ENCODE results near the gene AQP1.

Gene AQP1

DNA sequence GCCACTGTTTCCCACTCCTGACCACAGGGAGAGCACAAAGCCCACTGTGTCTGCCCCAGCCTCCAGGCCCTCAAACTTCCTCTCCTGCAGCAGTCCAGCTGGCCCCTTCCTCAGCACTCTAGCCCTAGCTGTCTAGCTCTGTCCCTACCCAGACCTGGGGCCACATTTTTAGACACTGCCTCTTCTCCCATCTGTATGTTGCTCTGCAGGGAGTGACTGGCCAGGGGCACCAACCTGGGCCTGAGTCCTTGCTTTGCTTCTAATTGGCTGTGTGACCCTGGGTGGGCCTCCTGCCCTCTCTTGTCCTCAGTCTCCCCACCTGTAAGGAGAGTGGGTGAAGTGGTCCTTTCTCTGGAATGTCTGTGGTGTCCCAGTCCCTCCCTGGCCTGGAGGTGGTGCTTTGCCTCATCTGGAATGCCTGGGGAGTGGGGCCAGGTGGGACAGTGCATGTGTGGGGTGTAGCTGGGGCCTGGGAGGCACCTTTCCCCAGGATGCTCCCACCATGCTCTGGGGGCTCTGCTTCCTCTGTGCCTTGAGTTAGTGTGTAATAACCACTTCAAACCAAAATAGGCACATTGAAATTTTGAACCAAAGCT, 25.1 kb downstream of the AQP1 start:
- no peak for DNase-seq (ENCODE audit: low spot score)

DNA sequence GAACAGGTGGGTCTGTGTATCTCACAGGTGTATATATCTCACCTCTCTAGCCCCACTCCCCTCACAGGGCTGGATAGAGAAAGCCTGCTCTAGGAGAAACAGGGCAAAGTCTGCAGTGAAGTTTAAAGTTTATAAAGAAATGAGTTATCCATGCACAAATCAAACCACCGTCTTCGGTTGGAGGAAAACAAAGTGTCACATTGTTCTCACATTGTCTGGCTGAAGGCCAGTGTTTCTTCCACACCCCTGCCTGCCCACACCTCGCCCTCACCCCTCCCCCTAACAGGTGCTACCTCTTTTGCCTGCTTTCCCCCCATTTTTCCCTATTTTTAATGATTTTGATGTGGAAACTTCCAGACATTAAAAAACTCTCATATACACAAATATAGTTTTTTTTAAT, 25.8 kb downstream of the AQP1 start:
- DNase-seq (ENCODE audit: low spot score): no peak

DNA sequence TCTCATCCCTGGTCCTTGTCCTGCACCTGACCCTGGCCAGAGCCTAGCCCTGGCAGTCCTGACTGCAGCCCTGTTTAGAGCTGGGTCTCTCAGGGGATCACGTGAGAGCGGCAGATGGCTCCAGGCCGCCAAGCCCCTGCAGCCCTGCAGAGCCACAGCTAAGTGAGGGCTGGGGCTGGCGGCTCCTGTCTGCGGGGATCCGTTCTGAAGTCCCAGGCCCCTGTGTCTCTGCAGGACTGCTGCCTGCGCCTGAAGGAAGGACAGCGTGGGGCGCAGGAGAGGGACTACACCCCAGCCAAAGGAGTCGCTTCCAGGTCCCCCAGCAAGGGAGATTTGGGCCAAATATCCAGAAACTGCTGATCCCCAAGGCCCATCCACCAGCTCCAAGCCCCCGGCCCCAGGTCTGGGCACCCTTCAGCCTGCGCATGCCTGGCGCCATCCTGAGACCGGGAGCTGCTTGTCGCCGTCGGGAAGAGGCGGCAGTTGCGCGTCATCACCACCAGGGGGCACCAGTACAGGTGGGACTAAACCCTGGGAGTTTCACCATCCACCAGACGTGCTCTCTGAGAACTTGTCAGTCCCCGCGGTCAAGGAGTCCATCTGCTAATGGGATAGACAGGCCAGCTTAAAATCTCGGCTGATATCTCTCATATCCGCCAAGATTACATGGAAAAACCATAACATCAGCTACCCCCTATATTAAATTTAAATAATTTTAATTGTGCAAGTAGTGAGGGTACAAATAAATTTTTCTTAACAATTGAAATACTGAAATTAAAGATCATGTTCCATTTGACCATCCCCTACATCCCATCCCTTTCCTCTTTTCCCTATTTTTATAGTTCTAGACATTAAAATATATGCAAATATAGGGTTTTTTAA, 27.0 kb downstream of the AQP1 start:
- DNase-seq (ENCODE audit: low spot score): peak; percentile 55

GRCh38 chr7:30941582-30942323, 30.1 kb downstream of the AQP1 start:
- no peak for DNase-seq (ENCODE audit: low spot score)

- no peak for DNase-seq (ENCODE audit: low spot score)
Observed at GRCh38 chr7:30950197-30950596, 38.5 kb downstream of the AQP1 start.

DNA sequence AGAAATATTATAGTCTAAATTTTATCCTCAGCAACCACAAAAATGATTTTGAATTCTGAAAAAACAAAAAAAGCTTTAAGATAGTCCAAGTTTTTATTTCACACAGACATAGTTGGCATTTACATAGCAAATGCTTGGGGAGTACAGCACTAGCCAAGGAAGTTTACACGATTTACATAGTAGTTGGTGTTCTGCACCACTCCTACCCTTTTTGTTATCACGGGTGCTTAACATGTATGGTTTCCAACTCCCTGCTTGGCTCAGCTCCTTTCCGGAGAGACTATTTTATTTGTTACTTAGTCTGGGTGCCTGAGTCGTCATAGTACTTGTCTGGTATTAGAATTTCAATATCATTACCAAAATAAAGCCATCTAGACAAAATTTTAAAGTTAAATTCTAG, 43.3 kb downstream of the AQP1 start:
- no peak for DNase-seq (ENCODE audit: low spot score)

- DNase-seq (ENCODE audit: low spot score): no peak
Observed at GRCh38 chr7:30956704-30957103, 45.1 kb downstream of the AQP1 start.

- no peak for DNase-seq (ENCODE audit: low spot score)
Observed at GRCh38 chr7:30963842-30964241, 52.2 kb downstream of the AQP1 start, which contains the start of gene GHRHR. GHRHR (plus strand) TSS chr7:30963953; CDS start chr7:30964069, 116 bp downstream.

DNA sequence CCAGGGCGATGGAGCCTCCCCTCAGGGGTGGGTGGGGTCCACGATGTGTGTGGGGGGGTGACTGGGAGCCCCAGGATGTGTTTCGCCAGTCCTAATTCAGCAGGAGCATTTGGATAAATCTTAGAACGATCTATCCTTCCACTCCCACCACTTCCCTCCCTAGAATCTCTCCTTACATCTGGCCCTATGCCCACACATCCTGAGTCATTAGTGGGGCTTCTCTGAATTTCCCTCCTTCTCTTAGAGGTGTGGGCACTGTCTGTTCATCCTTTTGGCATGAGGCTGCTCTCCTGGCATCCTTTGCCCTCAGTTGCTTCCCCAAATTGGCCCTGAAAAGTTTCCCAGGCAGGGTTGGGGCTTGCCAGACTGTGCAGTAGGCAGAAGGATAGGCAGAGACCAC, 53.7 kb downstream of the AQP1 start:
- DNase-seq (ENCODE audit: low spot score): no peak

DNA sequence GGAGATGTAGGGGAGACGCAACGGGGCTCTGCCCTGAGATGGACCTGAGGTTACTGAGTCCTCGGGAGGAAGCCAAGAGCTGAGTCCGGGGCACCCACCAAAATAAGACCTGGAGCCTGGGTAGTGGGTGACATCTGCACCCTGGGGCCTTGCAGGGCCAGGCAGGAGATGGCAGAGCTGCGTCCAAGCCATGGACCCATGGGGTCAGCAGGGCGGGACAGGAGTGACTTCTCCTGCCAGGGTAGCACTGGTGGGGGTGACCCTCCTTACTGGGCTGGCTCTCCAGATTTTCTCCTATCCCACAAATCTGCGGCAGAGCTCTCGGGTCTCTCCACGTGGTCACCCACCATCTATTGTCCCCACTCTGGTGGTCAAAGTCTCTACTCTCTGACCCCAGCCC, 54.2 kb downstream of the AQP1 start:
- DNase-seq (ENCODE audit: low spot score): no peak

DNA sequence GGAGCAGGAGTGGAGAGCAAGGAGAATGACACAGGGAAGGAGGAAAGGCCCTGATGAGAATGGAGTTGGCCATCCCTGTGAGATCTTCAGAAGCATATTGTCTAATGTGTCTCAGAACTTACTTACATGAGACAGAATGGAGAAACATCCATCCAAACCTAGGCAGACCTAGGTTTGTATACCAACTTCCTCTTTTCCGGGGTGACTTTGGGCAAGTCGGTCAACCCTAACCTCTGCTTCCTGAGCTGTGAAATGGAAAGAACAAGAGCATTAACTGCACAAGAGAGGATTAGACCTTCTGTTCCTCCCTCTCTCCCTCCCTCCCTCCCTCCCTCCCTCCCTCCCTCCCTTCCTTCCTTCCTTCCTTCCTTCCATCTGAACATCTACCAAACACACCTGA, 56.6 kb downstream of the AQP1 start:
- DNase-seq (ENCODE audit: low spot score): no peak

GRCh38 chr7:30968747-30969603, 57.3 kb downstream of the AQP1 start:
- no peak for DNase-seq (ENCODE audit: low spot score)

GRCh38 chr7:30969604-30969970, 57.9 kb downstream of the AQP1 start:
- DNase-seq (ENCODE audit: low spot score): no peak

DNA sequence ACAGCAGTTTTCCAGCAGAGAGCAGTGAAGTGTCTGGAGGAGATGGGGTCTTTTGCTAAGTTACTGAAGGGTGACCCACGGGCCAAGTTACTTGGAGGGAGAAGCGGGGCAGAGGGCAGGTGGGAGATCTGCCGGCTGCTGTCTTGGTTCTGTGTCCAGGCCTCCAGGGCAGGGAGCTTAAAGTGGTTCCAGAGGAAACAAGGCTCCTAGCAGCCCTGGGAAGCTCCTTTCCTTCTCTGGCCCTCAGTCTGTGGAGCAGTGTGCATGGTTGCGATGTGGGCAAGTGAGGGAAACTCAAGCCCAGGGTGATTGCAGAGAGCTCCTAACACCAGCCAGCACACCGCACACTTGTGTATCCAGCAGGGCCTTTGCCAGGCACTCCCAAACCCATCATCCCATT, 58.4 kb downstream of the AQP1 start:
- DNase-seq (ENCODE audit: low spot score): no peak

DNA sequence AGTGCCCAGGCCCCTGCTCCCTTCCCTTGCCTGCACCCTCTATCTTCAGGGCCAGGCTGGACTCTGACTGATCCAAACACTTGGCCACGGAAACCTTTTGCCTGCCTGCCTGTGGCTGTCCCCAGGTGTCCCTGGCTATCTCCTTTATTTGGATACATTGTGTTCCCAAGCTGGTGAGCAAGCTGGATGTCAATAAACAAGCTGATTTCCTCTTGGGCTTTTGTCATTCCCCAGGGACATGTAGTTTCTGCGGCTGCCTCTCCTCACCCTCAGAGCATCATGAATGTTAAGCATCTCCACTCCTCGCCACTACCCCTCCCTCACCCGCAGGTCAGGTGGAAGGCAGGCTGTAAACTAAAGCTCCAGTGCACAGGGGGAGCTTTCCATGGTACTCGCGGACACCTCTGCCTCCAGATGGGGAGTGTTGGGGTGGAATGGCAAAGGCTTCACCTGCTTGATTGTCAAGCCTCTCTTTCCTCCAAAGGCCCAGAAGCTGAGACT, 59.0 kb downstream of the AQP1 start:
- no peak for DNase-seq (ENCODE audit: low spot score)

- no peak for DNase-seq (ENCODE audit: low spot score)
Observed at GRCh38 chr7:30971440-30971839, 59.8 kb downstream of the AQP1 start.

DNA sequence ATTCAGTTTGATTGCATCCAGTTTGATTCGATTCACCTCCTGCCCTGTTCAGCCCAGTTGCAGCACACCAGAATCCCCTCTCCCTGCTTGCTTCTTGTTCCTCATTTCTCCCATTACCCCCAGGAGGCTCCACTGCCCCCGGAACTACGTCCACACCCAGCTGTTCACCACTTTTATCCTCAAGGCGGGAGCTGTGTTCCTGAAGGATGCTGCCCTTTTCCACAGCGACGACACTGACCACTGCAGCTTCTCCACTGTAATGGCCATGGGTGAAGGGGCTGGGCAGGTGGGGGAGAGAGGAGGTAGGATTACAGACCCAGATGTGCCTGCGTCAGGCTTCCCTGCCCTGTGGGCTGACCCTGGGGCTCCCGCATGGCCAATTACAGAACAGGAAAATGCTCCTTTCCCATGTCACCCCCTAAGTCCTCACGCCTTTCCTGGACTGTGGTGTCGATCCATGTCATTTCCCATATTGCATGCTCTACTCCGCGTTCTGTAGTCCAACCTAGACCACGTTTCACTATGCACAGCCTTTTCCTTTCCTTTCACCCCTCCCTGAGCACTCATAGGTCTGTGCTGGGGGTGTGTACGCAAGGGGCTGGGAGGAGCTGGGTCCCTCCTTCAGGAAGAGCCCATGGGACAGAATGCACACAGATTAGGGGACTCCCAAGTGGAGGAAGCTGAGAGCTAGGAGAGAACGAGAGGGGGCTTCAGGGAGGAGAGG, 60.3 kb downstream of the AQP1 start:
- no peak for DNase-seq (ENCODE audit: low spot score)

DNA sequence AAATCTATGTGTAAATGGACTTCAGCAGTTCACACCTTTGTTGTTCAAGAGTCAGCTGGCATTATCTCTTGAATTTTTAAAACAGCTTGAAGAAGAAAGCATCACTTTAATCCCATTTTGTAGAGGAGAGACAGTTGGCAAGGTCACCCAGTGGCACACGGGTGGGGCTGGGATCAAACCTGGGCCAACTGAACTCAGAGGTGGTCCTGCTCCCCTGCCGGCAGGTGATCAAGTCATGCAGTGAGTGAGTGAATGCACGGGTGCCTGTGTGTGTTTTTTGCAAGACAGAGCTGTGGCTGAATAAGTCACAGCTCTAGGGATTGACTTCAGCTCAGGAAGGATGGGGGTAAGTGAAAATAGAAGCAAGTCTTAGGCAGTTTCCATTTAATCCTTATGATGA, 61.6 kb downstream of the AQP1 start:
- DNase-seq (ENCODE audit: low spot score): no peak

DNA sequence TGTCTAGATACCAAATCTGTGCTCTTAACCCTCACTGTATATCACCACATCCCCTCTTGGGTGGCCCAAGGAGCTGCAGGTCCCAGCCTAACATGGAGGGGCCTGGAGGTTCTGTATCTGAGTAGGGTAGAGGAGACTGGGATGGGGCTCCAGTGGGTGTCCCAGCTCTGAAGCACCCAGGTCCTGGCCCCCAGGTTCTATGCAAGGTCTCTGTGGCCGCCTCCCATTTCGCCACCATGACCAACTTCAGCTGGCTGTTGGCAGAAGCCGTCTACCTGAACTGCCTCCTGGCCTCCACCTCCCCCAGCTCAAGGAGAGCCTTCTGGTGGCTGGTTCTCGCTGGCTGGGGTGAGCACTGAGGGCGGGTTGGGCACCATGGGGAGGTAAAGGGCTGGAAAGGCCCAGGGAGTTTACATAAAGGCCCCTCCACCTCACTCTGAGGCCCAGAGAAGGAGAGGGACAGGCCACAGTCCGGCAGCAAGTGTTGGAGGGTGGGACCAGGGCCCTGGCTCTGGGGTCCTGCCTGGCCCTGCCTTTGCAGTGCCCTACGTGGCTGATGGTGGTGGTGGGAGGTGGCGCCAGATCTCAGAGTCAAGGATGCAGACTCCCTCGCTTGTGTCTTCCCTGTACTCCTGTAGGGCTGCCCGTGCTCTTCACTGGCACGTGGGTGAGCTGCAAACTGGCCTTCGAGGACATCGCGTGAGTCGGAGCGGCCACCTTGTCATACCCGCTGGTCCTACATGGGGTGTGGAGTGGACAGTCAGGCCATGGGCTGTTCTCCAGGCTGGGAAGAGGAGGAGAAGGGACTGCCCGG, 62.3 kb downstream of the AQP1 start:
- no peak for DNase-seq (ENCODE audit: low spot score)

DNA sequence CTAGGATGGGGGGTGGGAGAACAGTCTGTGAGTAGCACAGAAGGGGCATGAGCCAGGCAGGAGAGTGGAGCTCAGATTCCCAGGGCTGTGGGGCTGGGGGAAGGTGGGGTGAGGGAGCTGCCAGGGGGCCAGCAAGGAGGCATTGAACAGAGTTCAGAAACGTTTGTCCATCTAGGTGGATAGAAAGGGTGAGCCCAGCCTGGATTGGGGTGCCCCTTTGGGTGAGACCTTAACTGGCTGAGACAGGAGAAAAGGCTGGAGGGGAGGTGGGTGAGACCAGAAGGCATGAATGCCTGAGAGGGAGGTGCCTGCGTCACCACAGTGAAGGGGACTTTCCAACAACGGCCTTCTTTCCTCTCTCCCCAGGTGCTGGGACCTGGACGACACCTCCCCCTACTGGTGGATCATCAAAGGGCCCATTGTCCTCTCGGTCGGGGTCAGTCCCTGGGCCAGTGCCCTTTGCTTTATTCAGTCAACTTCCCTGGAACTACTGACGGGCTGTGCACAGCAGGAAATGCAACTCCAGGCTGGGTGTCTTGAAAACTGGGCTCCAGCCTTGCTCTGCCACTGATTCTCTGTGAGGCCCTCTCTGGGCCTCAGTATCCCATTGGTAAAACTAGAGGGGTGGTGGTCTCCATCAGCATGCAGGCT, 63.1 kb downstream of the AQP1 start:
- peak; percentile 2 for DNase-seq (ENCODE audit: low spot score)
